Measurements from ENCODE around the gene C9orf43. TPM values are rescaled to one million over a fixed set of nuclear protein-coding genes. Genes with fewer than 3 reads are reported as not detected.

The C9orf43 gene
- total RNA-seq, 2 donors from 2014 or later = 0.85 TPM; not detected in 1

DNA sequence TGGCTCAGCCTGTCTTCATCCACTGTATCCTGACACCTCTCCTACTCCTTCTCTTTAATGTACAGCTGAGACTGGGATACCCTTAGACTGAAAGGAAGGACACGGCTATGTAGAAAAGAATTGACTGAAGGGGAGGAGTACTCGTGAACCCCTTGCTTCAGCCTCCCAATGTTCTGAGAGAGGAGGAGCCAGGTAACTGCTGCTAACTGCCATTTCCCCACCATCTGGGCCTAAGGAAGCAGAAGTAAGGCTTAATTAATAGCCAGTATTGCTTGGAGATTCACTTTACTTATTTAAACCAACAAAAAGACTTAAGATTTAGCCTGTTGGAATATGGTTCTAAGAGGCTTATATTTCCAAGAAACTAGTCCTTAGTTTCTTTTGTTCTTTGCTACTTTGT, 34.2 kb downstream of the C9orf43 start:
- no peak for ATAC-seq (ENCODE audit: insufficient number of reproducible peaks, low FRiP score, low read depth)
- H3K9me3 ChIP-seq = no peaks in the 10 kb centered on the region
- no peak for DNase-seq (ENCODE audit: low spot score)
- H3K36me3 ChIP-seq = no peaks in the 10 kb centered on the region
- H3K27ac ChIP-seq = no peak overlapping the region
- no peaks in the 10 kb centered on the region for H3K27me3 ChIP-seq (replicated peaks; ENCODE audit: insufficient read depth)
- TF ChIP-seq, protein P1, sequence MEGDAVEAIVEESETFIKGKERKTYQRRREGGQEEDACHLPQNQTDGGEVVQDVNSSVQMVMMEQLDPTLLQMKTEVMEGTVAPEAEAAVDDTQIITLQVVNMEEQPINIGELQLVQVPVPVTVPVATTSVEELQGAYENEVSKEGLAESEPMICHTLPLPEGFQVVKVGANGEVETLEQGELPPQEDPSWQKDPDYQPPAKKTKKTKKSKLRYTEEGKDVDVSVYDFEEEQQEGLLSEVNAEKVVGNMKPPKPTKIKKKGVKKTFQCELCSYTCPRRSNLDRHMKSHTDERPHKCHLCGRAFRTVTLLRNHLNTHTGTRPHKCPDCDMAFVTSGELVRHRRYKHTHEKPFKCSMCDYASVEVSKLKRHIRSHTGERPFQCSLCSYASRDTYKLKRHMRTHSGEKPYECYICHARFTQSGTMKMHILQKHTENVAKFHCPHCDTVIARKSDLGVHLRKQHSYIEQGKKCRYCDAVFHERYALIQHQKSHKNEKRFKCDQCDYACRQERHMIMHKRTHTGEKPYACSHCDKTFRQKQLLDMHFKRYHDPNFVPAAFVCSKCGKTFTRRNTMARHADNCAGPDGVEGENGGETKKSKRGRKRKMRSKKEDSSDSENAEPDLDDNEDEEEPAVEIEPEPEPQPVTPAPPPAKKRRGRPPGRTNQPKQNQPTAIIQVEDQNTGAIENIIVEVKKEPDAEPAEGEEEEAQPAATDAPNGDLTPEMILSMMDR (IDR thresholded peaks at IDR 0.05) = no peak
- H3K4me1 ChIP-seq (ENCODE audit: control insufficient read depth in 1 of 2, low read depth in 2 of 2) = peaks cover 0 to 20% of the 10 kb centered on the region in 2 donors
- H3K4me3 ChIP-seq = no peak overlapping the region

DNA sequence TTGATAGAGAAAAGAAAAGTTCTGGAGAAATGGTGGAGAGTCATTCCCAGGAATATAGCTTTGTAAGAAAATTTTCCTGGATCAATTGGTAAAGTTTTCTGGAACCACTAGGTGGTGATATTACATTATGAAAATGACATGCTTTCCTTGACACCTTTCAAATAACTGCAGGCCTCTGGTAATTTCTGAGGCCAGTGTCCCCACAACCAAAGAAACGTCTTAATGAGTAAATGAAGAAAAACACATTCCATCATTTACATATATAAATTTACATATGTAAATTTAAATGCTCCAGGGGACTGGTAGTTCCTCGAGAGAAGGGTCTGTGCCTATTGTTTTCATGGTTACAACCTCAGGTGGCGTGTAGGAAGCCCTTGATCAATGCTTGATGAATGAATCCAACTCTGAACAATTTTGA, 35.8 kb downstream of the C9orf43 start:
- no peaks in the 10 kb centered on the region for H3K27me3 ChIP-seq (replicated peaks; ENCODE audit: insufficient read depth)
- peak overlapping the region; percentile 39 to 58 for H3K27ac ChIP-seq
- H3K36me3 ChIP-seq = no peaks in the 10 kb centered on the region
- peaks cover 0 to 31% of the 10 kb centered on the region in 2 donors for H3K4me1 ChIP-seq (ENCODE audit: control insufficient read depth in 1 of 2, low read depth in 2 of 2)
- ATAC-seq (ENCODE audit: insufficient number of reproducible peaks, low FRiP score, low read depth) = peak; percentile 46
- no peak overlapping the region for H3K4me3 ChIP-seq
- H3K9me3 ChIP-seq = no peaks in the 10 kb centered on the region
- TF ChIP-seq, protein P1 (IDR thresholded peaks at IDR 0.05) = peak; percentile 67
- DNase-seq (ENCODE audit: low spot score) = no peak

DNA sequence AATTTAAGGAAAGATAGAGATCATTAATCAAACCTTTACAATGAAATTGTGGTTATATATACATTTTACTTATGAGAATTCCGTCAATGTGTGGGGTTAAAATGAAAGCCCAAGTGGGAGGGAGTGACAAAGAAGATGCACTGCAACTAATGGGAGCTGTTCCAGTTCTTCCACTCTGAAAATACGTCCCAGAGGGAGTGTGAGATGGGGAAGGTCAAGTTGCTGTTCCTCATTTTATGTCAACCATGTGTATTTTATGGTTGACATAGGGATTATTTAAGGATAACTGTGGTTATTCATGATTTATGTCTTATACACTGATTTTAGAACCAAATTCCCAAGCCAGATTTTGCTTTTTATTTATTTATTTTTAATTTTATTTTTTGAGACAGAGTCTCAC, 38.8 kb downstream of the C9orf43 start:
- TF ChIP-seq, protein P1 (IDR thresholded peaks at IDR 0.05) = no peak
- no peak overlapping the region for H3K4me3 ChIP-seq
- no peaks in the 10 kb centered on the region for H3K9me3 ChIP-seq
- ATAC-seq (ENCODE audit: insufficient number of reproducible peaks, low FRiP score, low read depth) (no peak), DNase-seq (ENCODE audit: low spot score) (no peak)
- no peaks in the 10 kb centered on the region for H3K27me3 ChIP-seq (replicated peaks; ENCODE audit: insufficient read depth)
- H3K4me1 ChIP-seq (ENCODE audit: control insufficient read depth in 1 of 2, low read depth in 2 of 2) = peaks cover 6 to 50% of the 10 kb centered on the region in 2 donors
- H3K27ac ChIP-seq = peak overlapping the region; percentile 71 to 72
- H3K36me3 ChIP-seq = no peaks in the 10 kb centered on the region

DNA sequence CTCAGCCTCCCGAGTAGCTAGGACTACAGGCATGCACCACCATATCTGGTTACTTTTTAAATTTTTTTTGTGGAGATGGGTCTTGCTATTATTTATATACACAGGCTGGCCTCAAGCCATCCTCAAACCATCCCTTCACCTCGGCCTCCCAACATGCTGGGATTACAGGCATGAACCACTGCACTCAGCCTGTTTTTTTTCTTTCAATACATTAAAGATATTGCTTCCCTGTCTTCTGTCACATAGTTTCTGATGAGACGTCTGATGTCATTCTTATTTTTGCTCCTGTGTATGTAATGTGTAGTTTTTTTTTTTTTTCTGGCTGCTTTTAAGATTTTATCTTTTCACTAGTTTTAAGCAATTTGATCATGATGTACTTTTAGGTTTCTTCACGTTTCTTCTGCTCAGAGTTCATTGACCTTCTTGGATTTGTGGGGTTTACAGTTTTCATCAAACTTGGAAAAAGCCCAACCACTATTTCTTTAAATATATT, 41.6 kb downstream of the C9orf43 start:
- H3K27ac ChIP-seq = peak overlapping the region; percentile 63 to 73
- H3K27me3 ChIP-seq (replicated peaks; ENCODE audit: insufficient read depth) = no peaks in the 10 kb centered on the region
- no peaks in the 10 kb centered on the region for H3K9me3 ChIP-seq
- TF ChIP-seq, protein P1 (IDR thresholded peaks at IDR 0.05) = no peak
- no peak overlapping the region for H3K4me3 ChIP-seq
- H3K4me1 ChIP-seq (ENCODE audit: control insufficient read depth in 1 of 2, low read depth in 2 of 2) = peaks cover 30 to 71% of the 10 kb centered on the region in 2 donors
- DNase-seq (ENCODE audit: low spot score) (no peak), ATAC-seq (ENCODE audit: insufficient number of reproducible peaks, low FRiP score, low read depth) (no peak)
- H3K36me3 ChIP-seq = no peaks in the 10 kb centered on the region

DNA sequence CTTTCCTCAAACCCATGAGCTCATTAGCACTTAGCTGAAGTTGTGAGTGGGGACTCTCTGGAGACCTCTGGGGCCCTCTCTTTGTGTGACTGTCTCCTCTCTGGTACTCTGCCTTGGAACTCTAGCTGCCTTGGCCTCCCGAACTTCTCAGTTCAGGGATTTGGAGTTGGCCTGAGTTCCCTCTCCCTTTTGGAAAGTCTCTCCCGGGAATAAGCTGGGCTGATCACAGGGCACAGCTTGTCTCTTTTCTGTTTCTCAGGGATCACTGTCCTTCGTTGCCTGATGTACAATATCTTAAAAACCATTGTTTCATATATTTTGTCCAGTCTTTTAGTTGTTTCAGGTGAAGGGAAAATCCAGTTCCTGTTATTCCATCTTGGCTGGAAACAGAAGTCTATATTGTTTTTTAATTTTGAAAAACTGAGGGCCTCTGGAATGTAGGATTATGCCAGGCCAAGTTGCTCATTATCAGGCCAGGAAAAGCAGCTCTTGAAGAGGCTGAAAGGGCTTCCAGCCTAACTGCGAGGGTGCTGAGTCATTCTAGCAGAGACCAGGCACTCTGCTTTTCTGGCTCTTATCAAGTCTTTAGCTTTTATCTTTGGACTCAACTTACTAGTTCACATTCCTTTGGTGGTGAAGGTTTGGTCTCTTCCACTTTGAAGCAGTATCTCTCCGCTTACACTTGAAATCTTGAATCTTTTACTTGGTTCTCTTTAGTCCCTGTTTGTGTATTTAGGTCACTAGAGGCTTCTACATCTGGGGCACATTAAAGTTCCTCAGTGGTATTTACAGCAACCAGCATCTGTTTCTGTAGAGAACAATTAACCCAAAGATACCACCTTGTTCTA, 44.6 kb downstream of the C9orf43 start:
- ATAC-seq (ENCODE audit: insufficient number of reproducible peaks, low FRiP score, low read depth) (peak; percentile 86), DNase-seq (ENCODE audit: low spot score) (peak; percentile 38)
- peaks cover 30 to 56% of the 10 kb centered on the region in 2 donors for H3K4me1 ChIP-seq (ENCODE audit: control insufficient read depth in 1 of 2, low read depth in 2 of 2)
- peak overlapping the region; percentile 91 to 98 for H3K27ac ChIP-seq
- H3K27me3 ChIP-seq (replicated peaks; ENCODE audit: insufficient read depth) = no peaks in the 10 kb centered on the region
- H3K4me3 ChIP-seq = peak overlapping the region; percentile 26
- H3K9me3 ChIP-seq = no peaks in the 10 kb centered on the region
- TF ChIP-seq, protein P1 (IDR thresholded peaks at IDR 0.05) = no peak
- H3K36me3 ChIP-seq = no peaks in the 10 kb centered on the region
